Effector memory CD8-positive, alpha-beta T cell (primary cell): ENCODE results near the gene SF3A1.
"Not testable (repeated sequence)": the region's sequence is repeated elsewhere in the genome, so short reads cannot be mapped to it uniquely, and the experiment has no call there.

ENCODE experiments used
- ATAC-seq: fragments of 150-1000 bp; cut with Tn5 transposase; replicated peaks from 2 replicates; pipeline ENCODE4 v1.10.0; 2021; ENCODE audit warnings: mild to moderate bottlenecking, moderate library complexity
- DNase-seq, 3 experiments: peaks; one replicate each; pipeline ENCODE4 v3.0.0; 2021
- H3K27ac Mint-ChIP-seq, 2 donors: one replicate each; pipeline ENCODE4 v1.8.0; 2022; ENCODE audit warnings: mild to moderate bottlenecking in 2 of 2, mixed read lengths in 2 of 2, moderate library complexity in 2 of 2
- H3K27me3 Mint-ChIP-seq, 2 donors: one replicate each; pipeline ENCODE4 v1.8.0; 2022; ENCODE audit warnings: mixed read lengths in 2 of 2
- H3K36me3 Mint-ChIP-seq: one replicate; pipeline ENCODE4 v1.8.0; 2022; ENCODE audit warnings: mild to moderate bottlenecking, moderate library complexity, mixed read lengths; ENCODE audit not compliant: insufficient read depth
- H3K4me1 Mint-ChIP-seq, 2 donors: one replicate each; pipeline ENCODE4 v1.8.0; 2022; ENCODE audit warnings: low read depth in 2 of 2, mixed read lengths in 2 of 2
- H3K4me3 Mint-ChIP-seq, 2 donors: one replicate each; pipeline ENCODE4 v1.8.0; 2022; ENCODE audit warnings: mild to moderate bottlenecking in 2 of 2, mixed read lengths in 2 of 2, moderate library complexity in 2 of 2
- H3K9me3 Mint-ChIP-seq, 2 donors: one replicate each; pipeline ENCODE4 v1.8.0; 2022; ENCODE audit warnings: mixed read lengths in 2 of 2
- total RNA-seq, 9 experiments: gene quantifications; one replicate each; lab custom pipeline; 2026; lab: John Stamatoyannopoulos, UW

SF3A1 gene, protein sequence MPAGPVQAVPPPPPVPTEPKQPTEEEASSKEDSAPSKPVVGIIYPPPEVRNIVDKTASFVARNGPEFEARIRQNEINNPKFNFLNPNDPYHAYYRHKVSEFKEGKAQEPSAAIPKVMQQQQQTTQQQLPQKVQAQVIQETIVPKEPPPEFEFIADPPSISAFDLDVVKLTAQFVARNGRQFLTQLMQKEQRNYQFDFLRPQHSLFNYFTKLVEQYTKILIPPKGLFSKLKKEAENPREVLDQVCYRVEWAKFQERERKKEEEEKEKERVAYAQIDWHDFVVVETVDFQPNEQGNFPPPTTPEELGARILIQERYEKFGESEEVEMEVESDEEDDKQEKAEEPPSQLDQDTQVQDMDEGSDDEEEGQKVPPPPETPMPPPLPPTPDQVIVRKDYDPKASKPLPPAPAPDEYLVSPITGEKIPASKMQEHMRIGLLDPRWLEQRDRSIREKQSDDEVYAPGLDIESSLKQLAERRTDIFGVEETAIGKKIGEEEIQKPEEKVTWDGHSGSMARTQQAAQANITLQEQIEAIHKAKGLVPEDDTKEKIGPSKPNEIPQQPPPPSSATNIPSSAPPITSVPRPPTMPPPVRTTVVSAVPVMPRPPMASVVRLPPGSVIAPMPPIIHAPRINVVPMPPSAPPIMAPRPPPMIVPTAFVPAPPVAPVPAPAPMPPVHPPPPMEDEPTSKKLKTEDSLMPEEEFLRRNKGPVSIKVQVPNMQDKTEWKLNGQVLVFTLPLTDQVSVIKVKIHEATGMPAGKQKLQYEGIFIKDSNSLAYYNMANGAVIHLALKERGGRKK
- 121 to 192 (median 147) reads per million in 9 experiments for total RNA-seq

DNA sequence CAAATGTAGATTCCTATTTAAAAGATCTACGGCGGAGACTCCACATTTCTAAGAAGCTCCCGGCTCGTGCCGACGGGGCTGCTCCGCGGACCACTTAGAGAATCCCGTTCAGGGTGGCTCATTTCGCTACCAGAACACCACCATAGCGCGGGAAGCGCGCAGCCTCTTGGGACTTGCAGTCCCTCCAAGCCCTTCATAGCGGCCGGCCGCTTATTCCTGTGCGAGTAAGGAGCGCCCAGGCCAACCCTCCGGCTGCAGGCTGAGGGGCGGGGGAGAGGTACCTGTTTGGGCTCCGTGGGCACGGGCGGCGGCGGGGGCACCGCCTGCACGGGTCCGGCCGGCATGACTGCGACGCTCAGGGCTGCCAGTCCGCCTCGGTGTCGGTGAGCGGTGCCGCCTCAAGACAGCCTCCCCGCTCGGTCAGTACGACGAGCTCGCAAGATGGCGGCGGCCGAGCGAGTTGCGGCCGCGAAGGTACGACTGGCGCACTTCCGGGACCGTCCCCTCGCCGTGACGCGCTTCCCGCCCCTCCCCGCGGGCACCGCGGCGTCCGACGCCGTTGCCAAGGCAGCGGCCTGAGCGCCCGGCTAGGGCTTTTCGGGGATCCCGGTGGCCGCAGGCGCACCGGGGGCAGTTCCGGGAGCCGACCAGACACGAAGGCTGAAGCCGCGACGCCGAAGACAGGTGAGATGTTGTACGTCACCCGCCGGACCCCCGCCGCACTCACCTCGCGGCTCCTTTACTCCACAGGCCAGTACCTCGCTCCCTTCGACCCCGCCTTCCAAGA is at the start of gene SF3A1, which contains the start of gene CCDC157:
TSS of gene SF3A1 (minus strand) at position 446 of the 787 bp plus-strand sequence. CDS start at position 344, 102 bp downstream.
TSS of gene CCDC157 (plus strand) at position 559 of the 787 bp plus-strand sequence. CDS start 8,994 bp downstream, outside the sequence.
- peak within 1 kb of the TSS; percentile 91 to 94 for H3K4me3 Mint-ChIP-seq
- H3K36me3 Mint-ChIP-seq = peaks cover 51% of the 10 kb centered on the region
- ATAC-seq (peak; percentile 86), DNase-seq (peak; percentile 81 to 87 (median 83))
- no peaks in the 10 kb centered on the region for H3K9me3 Mint-ChIP-seq
- no peaks in the 10 kb centered on the region for H3K27me3 Mint-ChIP-seq
- H3K4me1 Mint-ChIP-seq = peaks cover 38 to 52% of the 10 kb centered on the region in 2 donors
- peak within 1 kb of the TSS; percentile 97 for H3K27ac Mint-ChIP-seq

DNA sequence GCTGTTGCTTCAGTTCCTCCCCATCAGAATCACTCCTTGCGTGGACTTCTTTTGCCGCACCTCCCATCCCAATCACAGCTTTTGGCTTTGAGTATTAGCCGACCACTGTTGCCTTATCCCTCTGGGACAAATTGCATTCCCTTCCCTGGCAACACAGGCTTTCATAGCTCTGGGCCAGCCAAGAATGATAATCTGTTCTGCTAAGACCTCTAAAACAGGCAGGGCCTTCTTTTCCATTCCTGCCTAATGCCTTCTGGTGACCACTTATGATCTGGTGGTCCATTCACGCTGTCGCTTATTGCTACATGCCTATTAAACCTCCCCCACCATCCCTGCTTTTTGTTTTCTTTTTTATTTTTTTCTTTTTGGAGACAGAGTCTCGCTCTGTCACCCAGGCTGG is 49.7 kb upstream of the SF3A1 start:
- no peak overlapping the region for H3K4me3 Mint-ChIP-seq

DNA sequence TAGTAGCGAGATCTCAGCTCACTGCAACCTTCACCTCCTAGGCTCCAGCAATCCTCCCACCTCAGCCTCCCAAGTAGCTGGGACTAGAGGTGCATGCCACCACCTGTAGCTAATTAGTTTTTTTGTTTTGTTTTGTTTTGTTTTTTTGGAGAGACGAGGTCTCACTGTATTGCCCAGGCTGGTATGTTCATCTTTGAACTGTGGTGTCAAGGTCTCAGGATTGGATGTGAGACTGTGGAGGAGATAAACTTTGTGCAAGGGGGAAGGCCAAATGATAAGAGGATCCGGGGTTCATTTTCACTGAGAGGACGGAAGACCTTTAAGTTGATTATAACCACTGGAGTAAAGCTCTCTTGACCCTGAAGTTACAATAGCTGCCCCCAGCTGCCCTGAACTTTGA is 49.0 kb upstream of the SF3A1 start:
- DNase-seq = no peak
- no peak overlapping the region for H3K27ac Mint-ChIP-seq
- no peaks in the 10 kb centered on the region for H3K36me3 Mint-ChIP-seq

More for the DNA sequence above, 49.7 kb upstream of the SF3A1 start:
- H3K4me1 Mint-ChIP-seq = no peaks in the 10 kb centered on the region
- ATAC-seq = no peak
- H3K27ac Mint-ChIP-seq = no peak overlapping the region
- H3K27me3 Mint-ChIP-seq = no peaks in the 10 kb centered on the region
- H3K36me3 Mint-ChIP-seq = no peaks in the 10 kb centered on the region
- DNase-seq = no peak
- no peaks in the 10 kb centered on the region for H3K9me3 Mint-ChIP-seq

DNA sequence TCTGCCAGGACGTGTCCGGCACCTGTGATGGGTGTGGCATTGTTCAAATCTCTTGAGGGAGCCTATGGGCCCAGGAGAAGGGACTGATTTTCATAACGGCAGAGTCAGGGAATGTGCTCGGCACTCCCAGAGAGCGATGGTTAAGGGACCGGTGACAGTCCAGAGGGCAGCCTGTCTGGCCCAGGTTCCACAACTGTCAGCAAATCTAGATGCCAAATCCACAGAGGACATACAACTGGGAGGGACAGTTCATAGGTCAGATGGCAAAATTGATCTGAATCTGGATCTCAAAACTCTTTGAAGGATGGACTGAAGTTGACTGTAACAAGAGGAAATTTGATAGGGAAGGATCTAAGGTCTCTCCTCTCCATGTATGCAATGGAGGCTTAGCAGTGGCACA is 47.6 kb upstream of the SF3A1 start:
- Mint-ChIP-seq H3K27ac (peak overlapping the region in 1 of 2 donors; percentile 71), H3K4me3 (no peak overlapping the region), H3K36me3 (no peaks in the 10 kb centered on the region), H3K9me3 (no peaks in the 10 kb centered on the region), H3K4me1 (no peaks in the 10 kb centered on the region), H3K27me3 (peaks cover 0 to under 1% of the 10 kb centered on the region in 2 donors)
- ATAC-seq (no peak), DNase-seq (no peak)

More for the DNA sequence above, 49.0 kb upstream of the SF3A1 start:
- ATAC-seq = no peak
- no peaks in the 10 kb centered on the region for H3K9me3 Mint-ChIP-seq
- H3K4me3 Mint-ChIP-seq = no peak overlapping the region
- no peaks in the 10 kb centered on the region for H3K27me3 Mint-ChIP-seq
- no peaks in the 10 kb centered on the region for H3K4me1 Mint-ChIP-seq

DNA sequence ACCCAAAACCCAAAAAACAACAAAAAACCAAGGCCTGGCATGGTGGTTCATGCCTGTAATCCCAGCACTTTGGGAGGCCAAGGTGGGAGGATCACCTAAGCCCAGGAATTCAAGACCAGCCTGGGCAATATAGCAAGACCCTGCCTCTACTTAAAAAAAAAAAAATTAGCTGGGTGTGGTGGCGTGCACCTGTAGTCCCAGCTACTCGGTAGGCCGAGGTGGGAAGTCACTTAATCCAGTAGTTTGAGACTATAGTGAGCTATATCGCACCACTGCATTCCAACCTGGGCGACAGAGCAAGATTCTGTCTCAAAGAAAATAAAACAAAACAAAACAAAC is 46.0 kb upstream of the SF3A1 start:
- Mint-ChIP-seq H3K27ac (peak overlapping the region in 1 of 2 donors; percentile 24), H3K27me3 (peaks cover 13 to 16% of the 10 kb centered on the region in 2 donors), H3K4me1 (peaks cover 14% of the 10 kb centered on the region in 2 donors)
- not testable (repeated sequence) for H3K36me3 Mint-ChIP-seq, H3K4me3 Mint-ChIP-seq, DNase-seq, ATAC-seq, H3K9me3 Mint-ChIP-seq

DNA sequence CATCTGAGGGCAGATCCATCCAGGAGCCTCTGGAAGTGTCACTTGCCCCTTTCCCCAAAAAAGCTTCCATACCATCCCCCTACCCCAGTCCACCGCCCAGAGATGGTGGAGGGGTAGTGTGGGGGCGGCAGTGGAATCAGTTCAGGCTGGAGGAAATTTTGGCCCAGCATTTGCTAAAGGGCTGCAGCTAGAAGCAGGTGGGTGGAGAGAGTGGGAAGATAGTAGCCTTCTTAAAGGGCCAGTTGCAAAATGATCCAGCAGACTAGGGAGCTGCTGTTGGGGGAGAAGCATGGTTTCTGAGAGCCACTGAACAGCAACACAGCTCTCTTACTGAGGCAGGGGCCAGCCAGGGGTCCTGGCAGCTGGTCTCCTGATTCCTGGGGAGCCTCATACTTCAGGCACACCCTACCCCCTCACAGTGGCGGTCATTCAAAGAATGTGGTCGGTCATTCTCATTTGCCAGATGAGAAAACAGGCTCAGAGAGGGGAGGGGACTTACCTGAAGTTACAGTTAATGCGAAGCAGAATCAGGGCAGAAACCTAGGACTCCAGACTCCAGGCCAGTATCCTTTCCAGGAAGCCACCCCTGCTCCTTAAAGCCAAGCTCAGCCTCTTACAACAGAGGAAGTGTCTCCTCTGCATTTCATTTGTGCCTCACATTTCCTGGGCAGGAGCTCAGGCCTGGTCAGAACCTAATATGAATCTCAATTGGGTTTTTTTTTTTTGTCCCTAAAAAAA is 45.5 kb upstream of the SF3A1 start:
- no peak for DNase-seq
- Mint-ChIP-seq H3K9me3 (no peaks in the 10 kb centered on the region), H3K27ac (peak overlapping the region in 1 of 2 donors; percentile 72), H3K4me1 (peaks cover 15 to 16% of the 10 kb centered on the region in 2 donors), H3K4me3 (no peak overlapping the region), H3K27me3 (peaks cover 14 to 20% of the 10 kb centered on the region in 2 donors), H3K36me3 (peaks cover 6% of the 10 kb centered on the region)
- no peak for ATAC-seq

DNA sequence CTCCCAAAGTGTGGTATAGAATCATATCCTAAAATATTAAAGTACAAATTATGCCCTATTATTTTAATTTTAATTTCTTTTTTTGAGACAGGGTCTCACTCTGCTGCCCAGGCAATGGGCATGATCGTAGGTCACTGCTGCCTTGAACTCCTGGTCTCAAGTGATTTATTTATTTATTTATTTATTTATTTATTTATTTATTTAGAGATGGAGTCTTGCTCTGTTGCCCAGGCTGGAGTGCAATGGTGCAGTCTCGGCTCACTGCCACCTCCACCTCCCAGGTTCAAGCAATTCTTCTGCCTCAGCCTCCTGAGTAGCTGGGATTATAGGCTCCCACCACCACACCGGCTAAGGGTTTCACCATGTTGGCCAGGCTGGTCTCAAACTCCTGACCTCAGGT is 44.3 kb upstream of the SF3A1 start:
- not testable (repeated sequence) for DNase-seq, H3K9me3 Mint-ChIP-seq, H3K36me3 Mint-ChIP-seq, H3K27ac Mint-ChIP-seq, ATAC-seq, H3K4me3 Mint-ChIP-seq
- Mint-ChIP-seq H3K27me3 (peaks cover 18 to 29% of the 10 kb centered on the region in 2 donors), H3K4me1 (peaks cover 23 to 24% of the 10 kb centered on the region in 2 donors)

DNA sequence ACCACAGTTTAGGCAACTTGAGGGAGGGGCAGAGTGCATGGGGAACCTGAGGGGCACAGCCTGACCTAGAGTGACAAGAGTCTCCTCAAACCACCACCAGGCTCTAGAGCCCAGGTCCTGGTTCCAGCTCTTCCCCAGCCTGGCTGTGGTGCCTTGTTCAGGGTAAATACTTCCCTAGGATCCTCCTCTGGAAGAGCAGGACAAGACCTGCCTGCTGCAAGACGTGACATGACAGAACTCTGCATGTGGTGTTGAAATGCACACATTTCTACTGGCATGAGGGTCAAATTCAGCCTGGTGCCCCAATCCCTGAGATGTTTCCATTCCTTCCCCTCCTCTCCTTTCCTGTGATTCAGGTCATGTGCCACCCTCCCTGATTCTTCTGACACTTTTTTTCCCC is 43.5 kb upstream of the SF3A1 start:
- peaks cover 23 to 26% of the 10 kb centered on the region in 2 donors for H3K4me1 Mint-ChIP-seq
- H3K36me3 Mint-ChIP-seq = peaks cover 10% of the 10 kb centered on the region
- ATAC-seq (no peak), DNase-seq (no peak)
- no peak overlapping the region for H3K27ac Mint-ChIP-seq
- H3K9me3 Mint-ChIP-seq = no peaks in the 10 kb centered on the region
- H3K27me3 Mint-ChIP-seq = peaks cover 24 to 38% of the 10 kb centered on the region in 2 donors
- H3K4me3 Mint-ChIP-seq = no peak overlapping the region

DNA sequence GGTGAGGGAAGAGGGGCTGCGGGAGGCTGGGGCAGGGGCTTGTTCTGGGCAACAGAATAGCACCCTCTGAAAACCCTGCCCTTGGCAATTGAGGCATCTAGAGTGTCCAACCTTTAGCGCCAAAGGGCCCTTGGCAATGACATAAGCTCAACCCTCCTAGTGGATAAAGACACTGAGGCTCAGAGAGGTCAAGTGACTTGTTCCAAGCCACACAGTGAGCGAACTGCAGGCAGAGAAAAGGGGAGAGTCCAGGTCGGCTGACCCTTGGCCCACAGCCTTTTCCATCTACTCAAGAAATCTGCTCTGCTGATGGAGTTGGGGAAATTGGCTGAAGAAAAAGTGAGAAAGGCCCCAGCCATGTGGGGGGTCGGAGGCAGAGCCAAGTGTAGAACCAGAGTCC is 43.0 kb upstream of the SF3A1 start:
- H3K27ac Mint-ChIP-seq = peak overlapping the region in 1 of 2 donors; percentile 80
- H3K4me3 Mint-ChIP-seq = no peak overlapping the region
- H3K9me3 Mint-ChIP-seq = no peaks in the 10 kb centered on the region
- DNase-seq = no peak
- peaks cover 10% of the 10 kb centered on the region for H3K36me3 Mint-ChIP-seq
- H3K4me1 Mint-ChIP-seq = peaks cover 23 to 26% of the 10 kb centered on the region in 2 donors
- ATAC-seq = no peak
- H3K27me3 Mint-ChIP-seq = peaks cover 26 to 42% of the 10 kb centered on the region in 2 donors

DNA sequence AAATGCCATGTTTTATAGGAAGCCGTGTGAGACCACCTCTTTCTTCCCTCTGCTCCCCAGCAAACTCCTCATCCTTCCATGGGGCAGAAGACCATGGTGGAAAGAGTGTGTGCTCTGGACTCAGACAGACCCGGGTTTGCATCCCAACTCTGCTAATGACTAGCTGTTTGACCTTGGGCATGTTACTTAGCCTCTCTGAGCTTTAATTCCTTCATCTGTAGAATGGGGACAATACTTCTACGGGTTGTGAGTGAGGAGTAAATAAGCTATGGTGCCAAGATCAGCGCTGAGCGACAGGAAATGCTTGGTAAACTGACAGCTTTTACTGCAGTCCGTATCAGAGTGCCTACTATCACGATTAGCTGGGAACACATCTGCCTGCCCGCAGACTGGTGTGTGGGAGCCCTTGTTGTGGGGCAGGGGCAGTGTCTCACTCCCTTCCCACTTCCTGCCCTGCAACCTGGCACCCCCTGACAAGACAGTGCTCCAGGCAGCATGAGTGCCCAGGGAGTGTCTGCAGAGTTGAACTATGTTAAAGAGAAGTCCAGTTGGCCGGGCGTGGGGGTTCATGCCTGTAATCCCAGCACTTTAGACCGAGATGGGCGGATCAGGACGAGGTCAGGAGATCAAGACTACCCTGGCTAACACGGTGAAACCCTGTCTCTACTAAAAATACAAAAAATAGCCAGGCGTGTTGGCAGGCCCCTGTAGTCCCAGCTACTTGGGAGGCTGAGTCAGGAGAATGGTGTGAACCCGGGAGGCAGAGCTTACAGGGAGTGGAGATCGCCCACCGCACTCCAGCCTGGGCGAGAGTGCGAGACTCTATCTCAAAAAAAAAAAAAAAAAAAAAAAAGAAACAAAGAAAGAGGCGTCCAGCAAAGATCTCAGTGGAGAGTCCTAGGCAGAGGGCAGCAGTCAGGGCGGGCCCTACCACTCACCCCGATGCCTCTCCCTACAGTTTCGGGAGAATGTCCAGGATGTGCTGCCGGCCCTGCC is 42.3 kb upstream of the SF3A1 start:
- ATAC-seq (peak; percentile 22), DNase-seq (no peak)
- Mint-ChIP-seq H3K36me3 (peaks cover 10% of the 10 kb centered on the region), H3K9me3 (no peaks in the 10 kb centered on the region), H3K27me3 (peaks cover 29 to 49% of the 10 kb centered on the region in 2 donors), H3K4me3 (peak overlapping the region; percentile 82 to 84), H3K4me1 (peaks cover 23 to 26% of the 10 kb centered on the region in 2 donors), H3K27ac (peak overlapping the region; percentile 80 to 87)

DNA sequence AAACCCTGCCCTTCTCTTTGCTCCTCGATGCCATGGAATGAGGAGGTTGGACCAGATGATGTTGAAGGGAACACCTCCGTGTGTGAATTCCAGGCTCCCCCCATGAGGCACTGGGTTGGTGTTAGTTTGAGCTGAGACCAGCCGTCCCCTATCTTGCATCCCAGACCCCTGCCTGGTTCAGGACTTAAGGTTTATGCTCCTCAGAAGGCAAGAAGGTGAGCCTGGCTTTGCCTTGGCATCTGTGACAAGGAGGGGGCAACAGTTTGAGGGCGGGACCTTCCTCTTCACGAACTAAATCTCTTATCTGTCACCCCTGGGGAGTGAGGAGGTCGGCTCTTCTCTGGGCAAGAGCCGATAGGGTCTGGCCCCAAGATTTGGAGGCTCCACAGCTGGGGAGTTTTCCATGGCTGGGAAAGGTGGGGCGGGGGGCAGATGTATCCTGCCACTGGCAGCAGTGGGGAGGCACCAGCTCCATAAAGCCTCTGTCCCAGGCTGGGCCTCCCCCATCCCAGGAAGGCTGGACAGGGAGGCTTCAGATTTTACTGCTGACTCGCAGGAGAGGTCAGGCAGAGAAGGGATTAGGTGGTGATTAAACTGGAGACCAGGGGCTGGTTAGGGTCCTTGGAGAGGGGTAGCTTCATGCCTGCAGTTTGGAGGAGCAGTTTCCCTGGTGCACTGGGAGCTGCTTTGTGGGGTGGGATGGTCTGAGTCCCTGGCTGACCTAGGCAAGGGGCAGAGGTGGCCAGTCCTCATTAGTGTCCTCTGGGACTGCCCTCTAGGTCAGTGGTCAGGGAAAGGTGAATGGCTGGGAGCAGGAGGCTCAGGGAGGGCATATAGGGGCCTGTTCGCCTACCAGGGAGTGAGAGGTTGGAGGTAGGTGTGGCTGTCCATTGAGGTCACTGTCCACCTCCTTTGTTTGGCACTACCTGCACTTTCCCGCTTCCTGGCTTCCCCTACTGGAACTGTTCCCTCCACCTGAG is 41.3 kb upstream of the SF3A1 start:
- peaks cover 37 to 59% of the 10 kb centered on the region in 2 donors for H3K27me3 Mint-ChIP-seq
- H3K27ac Mint-ChIP-seq = peak overlapping the region; percentile 80 to 87
- peaks cover 23 to 26% of the 10 kb centered on the region in 2 donors for H3K4me1 Mint-ChIP-seq
- ATAC-seq (no peak), DNase-seq (no peak)
- no peaks in the 10 kb centered on the region for H3K9me3 Mint-ChIP-seq
- H3K4me3 Mint-ChIP-seq = peak overlapping the region; percentile 82 to 84
- peaks cover 10% of the 10 kb centered on the region for H3K36me3 Mint-ChIP-seq
